Suppressor macrophage treated with lipopolysaccharide for 4 hours (primary cell): ENCODE results near the gene GALNTL6.
"Not testable (repeated sequence)": the region's sequence is repeated elsewhere in the genome, so short reads cannot be mapped to it uniquely, and the experiment has no call there.

Experiments used
- DNase-seq: peaks from one replicate; pipeline ENCODE4 v3.0.0-alpha.2; 2020

The GALNTL6 gene

GRCh38 chr4:173001571-173001970 is 1188.4 kb downstream of the GALNTL6 start:
- peak; percentile 40 for DNase-seq

- DNase-seq = peak; percentile 79
Measured at GRCh38 chr4:173002830-173003561, 1189.8 kb downstream of the GALNTL6 start.

- DNase-seq = no peak
Measured at GRCh38 chr4:173005912-173006633, 1192.9 kb downstream of the GALNTL6 start.

- DNase-seq = no peak
Measured at GRCh38 chr4:173008436-173008835, 1195.2 kb downstream of the GALNTL6 start.

- DNase-seq = peak; percentile 9
Measured at GRCh38 chr4:173009129-173009823, 1196.1 kb downstream of the GALNTL6 start.

- DNase-seq = no peak
Measured at GRCh38 chr4:173012608-173013007, 1199.4 kb downstream of the GALNTL6 start.

GRCh38 chr4:173013232-173013930 is 1200.2 kb downstream of the GALNTL6 start:
- peak; percentile 50 for DNase-seq

GRCh38 chr4:173014113-173014558 is 1200.9 kb downstream of the GALNTL6 start:
- DNase-seq = peak; percentile 44

GRCh38 chr4:173014836-173015235 is 1201.6 kb downstream of the GALNTL6 start:
- no peak for DNase-seq

GRCh38 chr4:173017802-173018201 is 1204.6 kb downstream of the GALNTL6 start:
- DNase-seq = no peak

- no peak for DNase-seq
Measured at GRCh38 chr4:173018446-173018845, 1205.2 kb downstream of the GALNTL6 start.

- no peak for DNase-seq
Measured at GRCh38 chr4:173019664-173020063, 1206.5 kb downstream of the GALNTL6 start.

GRCh38 chr4:173021746-173022573 is 1208.8 kb downstream of the GALNTL6 start:
- not testable (repeated sequence) for DNase-seq

GRCh38 chr4:173024203-173024602 is 1211.0 kb downstream of the GALNTL6 start:
- no peak for DNase-seq

- peak; percentile 69 for DNase-seq
Measured at GRCh38 chr4:173025131-173025530, 1211.9 kb downstream of the GALNTL6 start.

- no peak for DNase-seq
Measured at GRCh38 chr4:173037242-173037641, 1224.0 kb downstream of the GALNTL6 start.

- no peak for DNase-seq
Measured at GRCh38 chr4:173038192-173038896, 1225.1 kb downstream of the GALNTL6 start.

- no peak for DNase-seq
Measured at GRCh38 chr4:173039617-173040577, 1226.7 kb downstream of the GALNTL6 start.

- no peak for DNase-seq
Measured at GRCh38 chr4:173041482-173041881, 1228.3 kb downstream of the GALNTL6 start.

- DNase-seq = not testable (repeated sequence)
Measured at GRCh38 chr4:173042139-173042538, 1228.9 kb downstream of the GALNTL6 start.
